NOMO-1 treated with dmso at 0.1 percent for 144 hours (cell line): ENCODE data around the gene STEEP1.

ENCODE experiments used
- DNase-seq: peaks from one replicate; lab custom pipeline; 2025; ENCODE audit not compliant: unreplicated experiment; lab: John Stamatoyannopoulos, UW

Gene STEEP1

GRCh38 chrX:119489212-119490074 lies 75.8 kb downstream of the STEEP1 start:
- no peak for DNase-seq

GRCh38 chrX:119488749-119489148 lies 76.5 kb downstream of the STEEP1 start:
- peak; percentile 28 for DNase-seq
